C4-2B (cell line): ENCODE data around the gene TK1.

ENCODE experiments used
- CTCF ChIP-seq: fragments of 450-650 bp; conservative IDR thresholded peaks from 2 replicates; pipeline ENCODE4 v1.5.1; 2017; ENCODE audit warnings: mild to moderate bottlenecking
- ZFX ChIP-seq: fragments of 450-650 bp; IDR thresholded peaks from 2 replicates; pipeline ENCODE4 v1.6.1; 2017

- TF ChIP-seq CTCF (no peak), ZFX (no peak)
These were observed 13.6 kb upstream of the TK1 start for GRCh38 chr17:78200451-78200850.
